Heart right ventricle (tissue), 16 donors: ENCODE results near the gene ZSCAN23. TPM values are rescaled to one million over a fixed set of nuclear protein-coding genes. Genes with fewer than 3 reads are reported as not detected.
"Not testable (repeated sequence)": the region's sequence is repeated elsewhere in the genome, so short reads cannot be mapped to it uniquely, and the experiment has no call there.

Source experiments
- ATAC-seq, 8 donors: fragments of 200-7000 bp; cut with Tn5 transposase; one replicate each; pipeline ENCODE4 v1.9.1; 2020; ENCODE audit warnings: mild to moderate bottlenecking in 8 of 8, moderate library complexity in 8 of 8, moderate number of reproducible peaks in 1 of 8
- DNase-seq, 2 donors: peaks; one replicate each; pipeline ENCODE4 v3.0.0-alpha.2; 2020
- H3K27ac ChIP-seq, 10 donors: fragments of 200-600 bp; sonication (generic) in 2 of 10; one replicate each; pipeline versions ENCODE4 v1.5.0 to v1.8.0; 2020 to 2022; ENCODE audit warnings: mild to moderate bottlenecking in 3 of 10
- H3K27me3 ChIP-seq, 7 donors: fragments of 200-600 bp; one replicate each; pipeline ENCODE4 v1.8.0; 2021 to 2022; ENCODE audit warnings: mild to moderate bottlenecking in 2 of 7
- H3K36me3 ChIP-seq, 9 donors: fragments of 200-600 bp; sonication (generic) in 1 of 9; one replicate each; pipeline versions ENCODE4 v1.5.0 to v1.8.0; 2020 to 2022; ENCODE audit warnings: mild to moderate bottlenecking in 2 of 9
- H3K4me1 ChIP-seq, 9 donors: fragments of 200-600 bp; sonication (generic) in 1 of 9; one replicate each; pipeline versions ENCODE4 v1.5.0 to v1.8.0; 2020 to 2022; ENCODE audit warnings: mild to moderate bottlenecking in 4 of 9
- H3K4me3 ChIP-seq, 10 donors: fragments of 200-600 bp; sonication (generic) in 2 of 10; one replicate each; pipeline versions ENCODE4 v1.5.0 to v1.8.0; 2020 to 2022; ENCODE audit warnings: mild to moderate bottlenecking in 7 of 10, moderate library complexity in 2 of 10
- H3K9me3 ChIP-seq, 11 donors: fragments of 200-600 bp in 10 of 11; sonication (generic) in 2 of 11; one replicate each; pipeline versions ENCODE4 v1.5.0 to v1.8.0; 2013 to 2022; ENCODE audit warnings: mild to moderate bottlenecking in 2 of 11, control low read depth in 1 of 11, moderate library complexity in 1 of 11
- WGBS, 2 donors: extraction: QIAGEN DNeasy Blood & Tissue Kit; methylation state at CpG; one replicate each; pipeline ENCODE4 v1.1.7; 2013; ENCODE audit warnings: inconsistent platforms in 1 of 2; 5-methylcytosine and 5-hydroxymethylcytosine counted together
- intact Hi-C, 10 donors: fragments of 100-400 bp; cut with DNase I; formaldehyde crosslinking; loops; one replicate each; pipeline versions ENCODE4 v1.11.1 to v1.14.2; 2022
- polyA plus RNA-seq, 2 donors: library from polyadenylated mRNA; stranded (reverse); fragments of 200-250 nt; gene quantifications; one replicate each; pipeline ENCODE4 v1.2.3, GENCODE V29; 2013
- total RNA-seq, 10 donors: library from RNA; stranded (reverse); fragmentation: NEBNext Ultra II Directional in 3 of 10; extraction: Animal tissue kit (Norgen Biotek cat#: 25700) in 3 of 10; gene quantifications; one replicate each; pipeline versions ENCODE4 v1.2.1 to v1.2.4, GENCODE V29; 2021 to 2023
- TF ChIP-seq, protein P1 (sequence below), 9 donors: fragments of 200-600 bp; sonication (generic) in 2 of 9; IDR thresholded peaks; one replicate each; pipeline versions ENCODE4 v1.5.0 to v1.8.0; 2021 to 2022; ENCODE audit warnings: antibody characterized with exemption in 9 of 9, mild to moderate bottlenecking in 5 of 9, moderate library complexity in 1 of 9
- donor health status: Arrhythmogenic right ventricular cardiomyopathy.
- donor health status: ischemic (EF 13 %, LVEDD 7.1; RV severe dilation, severe dysfunction).
- donor health status: healthy with polysubstance abuse.
- donor health status: DM: no; HTN: yes; CAD: no.
- donor health status: DM: no; HTN: no; CAD: no.
- donor health status: ischemic (EF 25% LVEDD 6.9; RV normal size, moderate dysfunction).
- donor health status: ischemic (EF 25% LVEDD 5.7; RV mildly dilated, moderate dysfunction).
- donor health status: healthy.
- donor health status: DM: yes; HTN: yes; CAD: no.
- donor health status: Ischemic cardiomyopathy.
- donor health status: ischemic (EF 35%, LVEDD 5.7; RV mildly dilated, moderate dysfunction).
- donor health status: nonischemic (EF 11% LVEDD 7.7; RV severe dilation, severe dysfunction).
- donor health status: DM: yes; HTN: yes; CAD: no.
- donor health status: PGD.
- donor health status: ischemic (EF 29% LVEDD 5.4; RV normal size, mild dysfunction).
- donor health status: nonischemic (EF 23%, LVEDD 6.1; RV moderate dilation, normal function).

The ZSCAN23 gene
- total and polyA plus RNA-seq, 12 donors = 0.26 to 2.7 (median 1.2) TPM

DNA sequence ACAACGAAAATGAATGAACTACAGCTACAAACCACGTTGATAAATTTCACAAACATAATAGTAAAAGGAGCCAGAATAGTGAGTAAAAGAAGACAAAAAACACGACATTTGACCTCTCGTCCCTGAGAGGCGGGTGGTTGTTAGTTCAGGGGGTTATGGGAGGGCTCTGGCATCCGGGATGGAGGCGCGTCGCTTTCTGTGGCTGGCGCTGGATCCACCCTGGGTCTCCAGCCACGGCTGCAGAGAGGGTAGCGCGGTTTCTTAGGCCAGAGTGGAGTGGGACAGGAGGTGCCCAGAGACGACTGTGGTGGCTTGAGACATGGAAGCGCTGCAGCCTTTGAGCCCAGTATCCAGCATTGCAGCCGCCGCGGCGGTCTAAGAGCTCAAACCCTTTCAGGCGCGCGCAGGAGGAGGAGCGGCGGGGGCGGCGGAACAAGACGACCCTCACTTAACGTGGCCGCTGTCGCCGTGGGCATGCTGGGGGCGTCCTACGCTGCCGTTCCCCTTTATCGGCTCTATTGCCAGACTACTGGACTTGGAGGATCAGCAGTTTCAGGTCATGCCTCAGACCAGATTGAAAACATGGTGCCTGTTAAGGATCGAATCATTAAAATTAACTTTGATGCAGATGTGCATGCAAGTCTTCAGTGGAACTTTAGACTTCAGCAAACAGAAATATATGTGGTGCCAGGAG, 3.7 kb upstream of the ZSCAN23 start:
- peak overlapping the region in 8 of 10 donors; percentile 12 to 45 (median 34) for H3K4me3 ChIP-seq
- intact Hi-C loops = no loop called here
- peaks cover 0 to 16% (median 10%) of the 10 kb centered on the region in 9 donors for H3K4me1 ChIP-seq
- DNase-seq (no peak), ATAC-seq (peak in 1 of 8 donors; percentile 33)
- H3K36me3 ChIP-seq = no peaks in the 10 kb centered on the region
- 2 to 4% methylated on average over 36 of the region's 36 CpGs for WGBS, 2 donors
- H3K27me3 ChIP-seq = peaks cover 0 to 71% (median 44%) of the 10 kb centered on the region in 7 donors
- no peaks in the 10 kb centered on the region for H3K9me3 ChIP-seq
- no peak overlapping the region for H3K27ac ChIP-seq
- TF ChIP-seq, protein P1, sequence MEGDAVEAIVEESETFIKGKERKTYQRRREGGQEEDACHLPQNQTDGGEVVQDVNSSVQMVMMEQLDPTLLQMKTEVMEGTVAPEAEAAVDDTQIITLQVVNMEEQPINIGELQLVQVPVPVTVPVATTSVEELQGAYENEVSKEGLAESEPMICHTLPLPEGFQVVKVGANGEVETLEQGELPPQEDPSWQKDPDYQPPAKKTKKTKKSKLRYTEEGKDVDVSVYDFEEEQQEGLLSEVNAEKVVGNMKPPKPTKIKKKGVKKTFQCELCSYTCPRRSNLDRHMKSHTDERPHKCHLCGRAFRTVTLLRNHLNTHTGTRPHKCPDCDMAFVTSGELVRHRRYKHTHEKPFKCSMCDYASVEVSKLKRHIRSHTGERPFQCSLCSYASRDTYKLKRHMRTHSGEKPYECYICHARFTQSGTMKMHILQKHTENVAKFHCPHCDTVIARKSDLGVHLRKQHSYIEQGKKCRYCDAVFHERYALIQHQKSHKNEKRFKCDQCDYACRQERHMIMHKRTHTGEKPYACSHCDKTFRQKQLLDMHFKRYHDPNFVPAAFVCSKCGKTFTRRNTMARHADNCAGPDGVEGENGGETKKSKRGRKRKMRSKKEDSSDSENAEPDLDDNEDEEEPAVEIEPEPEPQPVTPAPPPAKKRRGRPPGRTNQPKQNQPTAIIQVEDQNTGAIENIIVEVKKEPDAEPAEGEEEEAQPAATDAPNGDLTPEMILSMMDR (IDR thresholded peaks at IDR 0.05) = no peak

DNA sequence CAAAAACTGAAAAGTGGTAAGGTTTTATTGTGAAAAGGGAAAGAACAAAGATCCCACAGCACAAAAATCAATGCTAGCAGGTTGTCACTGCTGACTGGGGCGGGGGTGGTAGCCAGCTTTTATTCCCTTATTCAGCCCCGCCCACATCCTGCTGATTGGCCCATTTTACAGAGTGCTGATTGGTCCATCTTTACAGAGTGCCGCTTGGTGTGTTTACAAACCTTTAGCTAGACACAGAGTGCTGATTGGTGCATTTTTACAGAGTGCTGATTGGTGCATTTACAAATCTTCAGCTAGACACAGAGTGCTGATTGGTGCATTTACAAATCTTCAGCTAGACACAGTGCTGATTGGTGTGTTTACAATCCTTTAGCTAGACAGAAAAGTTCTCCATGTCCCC, 1.5 kb upstream of the ZSCAN23 start:
- ATAC-seq, H3K4me3 ChIP-seq, H3K27ac ChIP-seq, intact Hi-C loops, H3K36me3 ChIP-seq, DNase-seq, H3K9me3 ChIP-seq: not testable (repeated sequence)
- WGBS, 2 donors = 88 to 96% methylated on average over 3 of the region's 3 CpGs
- Histone ChIP-seq H3K4me1 (peaks cover 0 to 17% (median 10%) of the 10 kb centered on the region in 9 donors), H3K27me3 (peaks cover 0 to 57% (median 35%) of the 10 kb centered on the region in 7 donors)

DNA sequence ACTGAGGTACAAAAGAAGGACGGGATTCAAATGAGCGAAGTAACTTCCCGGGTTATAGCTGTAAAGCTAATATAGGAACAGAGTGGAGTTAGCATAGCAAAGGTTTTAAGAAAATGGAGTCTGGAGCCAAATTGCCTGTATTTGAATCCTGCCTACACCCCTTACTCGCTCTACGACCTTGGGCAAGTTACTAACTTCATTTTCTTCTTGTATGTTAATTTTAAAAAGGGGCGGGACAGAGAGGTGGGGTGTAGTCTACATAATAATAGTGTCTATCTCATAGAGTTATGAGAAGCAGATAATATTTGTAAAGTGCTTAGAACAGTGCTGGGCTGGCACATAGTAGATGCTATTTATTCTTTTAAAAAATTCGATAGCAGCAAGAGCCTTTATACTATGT, 705 bp downstream of the ZSCAN23 start:
- WGBS, 2 donors = 52 to 60% methylated on average over 7 of the region's 7 CpGs
- no peaks in the 10 kb centered on the region for H3K36me3 ChIP-seq
- no peak for DNase-seq
- no peaks in the 10 kb centered on the region for H3K9me3 ChIP-seq
- intact Hi-C loops = no loop called here
- peak overlapping the region in 5 of 10 donors; percentile 43 to 75 (median 68) for H3K27ac ChIP-seq
- peak in 5 of 8 donors; percentile 15 to 24 (median 22) for ATAC-seq
- H3K4me3 ChIP-seq = peak overlapping the region; percentile 48 to 93 (median 72)
- H3K27me3 ChIP-seq = peaks cover 0 to 37% (median 21%) of the 10 kb centered on the region in 7 donors
- TF ChIP-seq, protein P1 (IDR thresholded peaks at IDR 0.05) = no peak
- peaks cover 0 to 17% (median 10%) of the 10 kb centered on the region in 9 donors for H3K4me1 ChIP-seq

DNA sequence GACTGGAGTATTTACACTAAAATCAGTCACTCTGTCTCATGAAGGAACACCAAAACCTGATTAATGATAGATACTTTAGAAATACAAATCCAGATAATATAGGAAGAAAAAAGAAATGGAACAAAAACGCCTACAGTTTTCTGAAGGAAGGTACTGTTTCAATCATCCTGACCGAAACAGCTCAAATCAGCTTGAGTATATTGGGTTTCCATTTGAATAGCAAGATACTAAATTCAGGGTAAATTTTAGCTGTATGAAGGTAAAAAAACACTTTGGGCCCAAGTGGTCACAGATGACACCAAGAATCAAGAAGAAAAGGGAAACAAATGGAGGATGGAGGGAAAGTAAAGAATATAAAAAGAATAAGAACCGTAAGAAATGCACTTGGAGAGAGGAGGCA, 6.9 kb downstream of the ZSCAN23 start:
- Histone ChIP-seq H3K27me3 (no peaks in the 10 kb centered on the region), H3K36me3 (peaks cover 0 to 38% (median 0%) of the 10 kb centered on the region in 9 donors), H3K4me1 (no peaks in the 10 kb centered on the region), H3K27ac (no peak overlapping the region), H3K9me3 (no peaks in the 10 kb centered on the region), H3K4me3 (no peak overlapping the region)
- ATAC-seq (no peak), DNase-seq (no peak)
- intact Hi-C loops = no loop called here
- WGBS, 2 donors = 80 to 97% methylated on average over 3 of the region's 3 CpGs
- TF ChIP-seq, protein P1 (IDR thresholded peaks at IDR 0.05) = no peak

DNA sequence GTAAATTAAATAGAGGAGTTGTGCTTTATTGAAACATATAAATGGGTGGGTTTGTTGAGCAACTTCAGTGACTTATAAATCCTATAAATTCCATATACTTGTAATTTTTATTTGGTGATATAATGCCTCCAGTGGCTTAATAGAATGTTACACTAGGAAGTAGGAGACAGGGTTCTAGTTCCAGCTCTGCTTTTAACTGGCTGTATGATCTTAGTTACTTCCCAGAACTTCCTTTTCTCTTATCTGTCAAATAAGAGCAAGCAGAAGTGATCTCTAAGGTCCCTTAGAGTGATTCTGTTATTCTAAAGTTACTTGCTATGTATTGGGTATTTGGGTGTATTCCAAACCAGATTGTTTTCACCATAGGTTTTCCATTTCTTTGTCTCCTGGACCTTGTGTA, 10.2 kb downstream of the ZSCAN23 start:
- no peak for DNase-seq
- intact Hi-C loops = no loop called here

More for the DNA sequence above, 10.2 kb downstream of the ZSCAN23 start:
- H3K27ac ChIP-seq = no peak overlapping the region
- no peak for ATAC-seq
- H3K36me3 ChIP-seq = peaks cover 0 to 49% (median 0%) of the 10 kb centered on the region in 9 donors
- H3K4me1 ChIP-seq = no peaks in the 10 kb centered on the region
- TF ChIP-seq, protein P1 (IDR thresholded peaks at IDR 0.05) = no peak
- no peak overlapping the region for H3K4me3 ChIP-seq
- no peaks in the 10 kb centered on the region for H3K27me3 ChIP-seq
- no peaks in the 10 kb centered on the region for H3K9me3 ChIP-seq
